K562 (cell line): ENCODE results near the gene ARHGAP42. TPM values are rescaled to one million over a fixed set of nuclear protein-coding genes. Genes with fewer than 3 reads are reported as not detected.

ENCODE experiments used
- ARHGAP35 ChIP-seq: fragments of 450-650 bp; IDR thresholded peaks from 2 replicates; pipeline ENCODE4 v1.6.1; 2018; ENCODE audit not compliant: partially characterized antibody
- ARID3A ChIP-seq: IDR thresholded peaks from 2 replicates; pipeline ENCODE4 v1.6.1; 2012; ENCODE audit warnings: low read depth, low read length, improper control_type of control experiment, borderline replicate concordance
- ATF3 ChIP-seq, 2 experiments: fragments of 450-650 bp in 1 of 2; sonication (generic) in 1 of 2; formaldehyde crosslinking in 1 of 2; IDR thresholded peaks in 1 of 2; conservative IDR thresholded peaks in 1 of 2; 2 replicates each; pipeline versions ENCODE4 v1.6.1 to v1.8.1; 2016 to 2023; ENCODE audit warnings: mild to moderate bottlenecking in 2 of 2, moderate library complexity in 2 of 2, inconsistent platforms in 1 of 2, missing genetic modification reagents in 1 of 2
- C11orf30 ChIP-seq: fragments of 450-650 bp; IDR thresholded peaks from 2 replicates; pipeline ENCODE4 v1.6.1; 2016; ENCODE audit warnings: low read depth, mild to moderate bottlenecking
- CBFA2T2 ChIP-seq: fragments of 450-650 bp; conservative IDR thresholded peaks from 2 replicates; pipeline ENCODE4 v1.6.1; 2017; ENCODE audit warnings: mild to moderate bottlenecking
- CBFA2T3 ChIP-seq: fragments of 450-650 bp; IDR thresholded peaks from 2 replicates; pipeline ENCODE4 v1.6.1; 2017
- COPS2 ChIP-seq: fragments of 450-650 bp; conservative IDR thresholded peaks from 2 replicates; pipeline ENCODE4 v1.6.1; 2016; ENCODE audit warnings: mild to moderate bottlenecking, moderate library complexity
- CTBP1 ChIP-seq: fragments of 450-650 bp; IDR thresholded peaks from 2 replicates; pipeline ENCODE4 v1.6.1; 2016; ENCODE audit warnings: borderline replicate concordance
- CXXC5 ChIP-seq: fragments of 250-450 bp; sonication (Bioruptor Pico); IDR thresholded peaks from 2 replicates; pipeline ENCODE4 v1.8.0; 2022; ENCODE audit warnings: inconsistent platforms, mild to moderate bottlenecking, moderate library complexity
- EP400 ChIP-seq: fragments of 450-650 bp; IDR thresholded peaks from 2 replicates; pipeline ENCODE4 v1.6.1; 2017; ENCODE audit warnings: antibody characterized with exemption, mild to moderate bottlenecking, moderate library complexity
- FOSL1 ChIP-seq: fragments of 200-800 bp; sonication (Bioruptor generic); conservative IDR thresholded peaks from 2 replicates; pipeline ENCODE4 v1.6.1; 2016; ENCODE audit warnings: missing genetic modification characterization, missing compliant biosample characterization
- HLTF ChIP-seq: fragments of 450-650 bp; IDR thresholded peaks from 2 replicates; pipeline ENCODE4 v1.6.1; 2016
- JUN ChIP-seq, 2 experiments: sonication (generic) in 1 of 2; formaldehyde crosslinking in 1 of 2; IDR thresholded peaks; 2 replicates each; pipeline versions ENCODE4 v1.6.1 to v1.8.0; 2012 to 2022; ENCODE audit warnings: borderline replicate concordance in 2 of 2, mild to moderate bottlenecking in 2 of 2, improper control_type of control experiment in 1 of 2, low read depth in 1 of 2, low read length in 1 of 2, missing genetic modification reagents in 1 of 2
- JUND ChIP-seq, 2 experiments: IDR thresholded peaks; 2 replicates in 1 of 2; 3 replicates in 1 of 2; pipeline ENCODE4 v1.6.1; 2011; ENCODE audit warnings: borderline replicate concordance in 2 of 2, low read depth in 2 of 2, low read length in 2 of 2, improper control_type of control experiment in 1 of 2, missing biosample characterization in 1 of 2, missing genetic modification characterization in 1 of 2, missing genetic modification reagents in 1 of 2
- KDM1A ChIP-seq, 2 experiments: fragments of 450-650 bp; IDR thresholded peaks; 2 replicates each; pipeline ENCODE4 v1.6.1; 2016; ENCODE audit warnings: mild to moderate bottlenecking in 2 of 2
- KLF13 ChIP-seq: fragments of 450-650 bp; IDR thresholded peaks from 2 replicates; pipeline ENCODE4 v1.6.1; 2016; ENCODE audit warnings: missing genetic modification characterization, low read depth, mild to moderate bottlenecking, missing compliant biosample characterization, moderate library complexity, borderline replicate concordance
- NCOR1 ChIP-seq: fragments of 450-650 bp; IDR thresholded peaks from 2 replicates; pipeline ENCODE4 v1.6.1; 2016; ENCODE audit warnings: mild to moderate bottlenecking, moderate library complexity
- NRF1 ChIP-seq, 2 experiments: fragments of 450-650 bp; IDR thresholded peaks in 1 of 2; conservative IDR thresholded peaks in 1 of 2; 2 replicates each; pipeline ENCODE4 v1.6.1; 2014; ENCODE audit warnings: mild to moderate bottlenecking in 2 of 2
- PHF20 ChIP-seq: fragments of 450-650 bp; IDR thresholded peaks from 2 replicates; pipeline ENCODE4 v1.6.1; 2018; ENCODE audit not compliant: partially characterized antibody
- RAD51 ChIP-seq: fragments of 450-650 bp; IDR thresholded peaks from 2 replicates; pipeline ENCODE4 v1.7.1; 2016; ENCODE audit warnings: low read depth, mild to moderate bottlenecking, borderline replicate concordance
- SMAD4 ChIP-seq: fragments of 250-450 bp; sonication (Bioruptor Pico); conservative IDR thresholded peaks from 2 replicates; pipeline ENCODE4 v1.8.0; 2021; ENCODE audit warnings: inconsistent platforms, mild to moderate bottlenecking, moderate library complexity
- SMARCA4 ChIP-seq: fragments of 450-650 bp; IDR thresholded peaks from 2 replicates; pipeline ENCODE4 v1.6.1; 2016
- SOX6 ChIP-seq: fragments of 450-650 bp; IDR thresholded peaks from 2 replicates; pipeline ENCODE4 v1.6.1; 2014; ENCODE audit warnings: mild to moderate bottlenecking
- TEAD4 ChIP-seq, 2 experiments: sonication (generic) in 1 of 2; formaldehyde crosslinking in 1 of 2; IDR thresholded peaks; 2 replicates each; pipeline versions ENCODE4 v1.6.1 to v1.8.0; 2012 to 2022; ENCODE audit warnings: borderline replicate concordance in 1 of 2, inconsistent platforms in 1 of 2, low read length in 1 of 2, mild to moderate bottlenecking in 1 of 2, missing genetic modification reagents in 1 of 2
- ZNF140 ChIP-seq: fragments of 250-450 bp; sonication (Bioruptor Pico); IDR thresholded peaks from 2 replicates; pipeline ENCODE4 v1.8.0; 2021; ENCODE audit warnings: moderate library complexity, mild to moderate bottlenecking, inconsistent platforms
- ZNF589 ChIP-seq: fragments of 200-800 bp; sonication (Bioruptor generic); IDR thresholded peaks from 2 replicates; pipeline ENCODE4 v1.6.1; 2016; ENCODE audit warnings: low read depth, missing genetic modification characterization, missing compliant biosample characterization
- polyA plus RNA-seq, 8 experiments: library from polyadenylated mRNA; depleted of rRNA in 4 of 8; stranded (reverse) in 5 of 8; unstranded in 3 of 8; fragments of >200 nt; fragmentation: Nextera tagmentation in 2 of 8; fragmentation: Illumina TruSeq in 1 of 8; extraction: Ambion mirVana in 2 of 8; extraction: Trizol in 1 of 8; gene quantifications; 2 replicates each; pipeline versions ENCODE4 v1.2.1 to v1.2.3, GENCODE V29; 2011 to 2014; ENCODE audit warnings: inconsistent platforms in 1 of 8, missing spikeins in 1 of 8
- total RNA-seq, 7 experiments: library from RNA; depleted of rRNA in 6 of 7; stranded (reverse); fragments of >200 nt in 6 of 7; fragmentation: Illumina TruSeq in 2 of 7; extraction: Trizol in 2 of 7; gene quantifications; 2 replicates each; pipeline versions ENCODE4 v1.2.1 to v1.2.3, GENCODE V29; 2011 to 2021; ENCODE audit warnings: low replicate concordance in 1 of 7

Gene ARHGAP42
- total and polyA plus RNA-seq, 9 of the 15 experiments (the other 6 are each of a cell fraction or from before 2014, with no cell fraction given), result 0.95 to 6.1 (median 2.4) TPM

- peak; percentile 57 for TF ChIP-seq ATF3 (IDR thresholded peaks at IDR 0.05)
- no peak for TF ChIP-seq ATF3 (CRISPR knock-in tag; conservative IDR thresholded peaks at IDR 0.05)
- TF ChIP-seq EP400, result peak; percentile 15; the same call in 1 of the 2 replicates
- TF ChIP-seq JUN (IDR thresholded peaks at IDR 0.05; ENCODE audit: borderline replicate concordance, low read depth, low read length), result 0 out of 2 replicates have a peak, but pooled peaks have one; percentile 7
- no peak for TF ChIP-seq JUN (CRISPR knock-in tag; IDR thresholded peaks at IDR 0.05; ENCODE audit: borderline replicate concordance)
- peak; percentile 55 for TF ChIP-seq SOX6
- TF ChIP-seq CBFA2T3, result peak; percentile 74
- TF ChIP-seq NRF1 (conservative IDR thresholded peaks at IDR 0.05 in 1 of 2, IDR thresholded peaks at IDR 0.05 in 1 of 2), result no peak
- TF ChIP-seq ZNF589 (CRISPR knock-in tag), result no peak
- peak; percentile 71 for TF ChIP-seq SMAD4 (CRISPR knock-in tag)
- TF ChIP-seq ARID3A, result 0 out of 2 replicates have a peak, but pooled peaks have one; percentile 35
- TF ChIP-seq C11orf30, result no peak
- no peak; the same call in 1 of the 2 replicates for TF ChIP-seq CTBP1
- TF ChIP-seq ZNF140 (CRISPR knock-in tag), result no peak
- peak in 1 of 2 experiments; percentile 29; a peak in 1 of 4 replicates for TF ChIP-seq KDM1A (IDR thresholded peaks at IDR 0.05)
- peak; percentile 57 for TF ChIP-seq NCOR1
- peak; percentile 77 for TF ChIP-seq FOSL1 (tag)
- peak; percentile 53; the same call in 1 of the 2 replicates for TF ChIP-seq TEAD4 (IDR thresholded peaks at IDR 0.05; ENCODE audit: low read length)
- no peak for TF ChIP-seq TEAD4 (CRISPR knock-in tag; IDR thresholded peaks at IDR 0.05; ENCODE audit: borderline replicate concordance)
- TF ChIP-seq SMARCA4, result peak; percentile 61
- no peak for TF ChIP-seq PHF20
- peak; percentile 67; the same call in 1 of the 2 replicates for TF ChIP-seq JUND (IDR thresholded peaks at IDR 0.05; ENCODE audit: borderline replicate concordance, low read depth, low read length)
- TF ChIP-seq JUND (tag; IDR thresholded peaks at IDR 0.05; ENCODE audit: borderline replicate concordance, low read depth, low read length), result peak; percentile 51; the same call in 1 of the 3 replicates
- peak; percentile 89 for TF ChIP-seq ARHGAP35
- TF ChIP-seq CBFA2T2, result 0 out of 2 replicates have a peak, but pooled peaks have one; percentile 14
- no peak for TF ChIP-seq COPS2
- TF ChIP-seq RAD51, result no peak
- TF ChIP-seq KLF13 (tag), result no peak
- no peak for TF ChIP-seq HLTF
- TF ChIP-seq CXXC5 (CRISPR knock-in tag), result no peak
Measured at GRCh38 chr11:100709233-100709957, 22.3 kb downstream of the ARHGAP42 start (continued).
